G401 (cell line): ENCODE data around the gene SURF1. TPM values are rescaled to one million over a fixed set of nuclear protein-coding genes. Genes with fewer than 3 reads are reported as not detected.
"Not testable (repeated sequence)": the region's sequence is repeated elsewhere in the genome, so short reads cannot be mapped to it uniquely, and the experiment has no call there.

Experiments used
- DNase-seq: peaks from one replicate; pipeline ENCODE4 v3.0.0-alpha.2; 2015; ENCODE audit warnings: low spot score
- in situ Hi-C: cut with HindIII; loops from 2 replicates; pipeline ENCODE4 v1.10.0; 2016; ENCODE audit warnings: low sequenced_read_pairs, mixed read lengths
- total RNA-seq: library from RNA; depleted of rRNA; stranded (reverse); fragments of >200 nt; shearing (Covaris generic); gene quantifications from 2 replicates; pipeline ENCODE4 v1.2.3, GENCODE V29; 2014

The SURF1 gene
- total RNA-seq, 1 experiment from 2014 or later, result 33.8 TPM

DNA sequence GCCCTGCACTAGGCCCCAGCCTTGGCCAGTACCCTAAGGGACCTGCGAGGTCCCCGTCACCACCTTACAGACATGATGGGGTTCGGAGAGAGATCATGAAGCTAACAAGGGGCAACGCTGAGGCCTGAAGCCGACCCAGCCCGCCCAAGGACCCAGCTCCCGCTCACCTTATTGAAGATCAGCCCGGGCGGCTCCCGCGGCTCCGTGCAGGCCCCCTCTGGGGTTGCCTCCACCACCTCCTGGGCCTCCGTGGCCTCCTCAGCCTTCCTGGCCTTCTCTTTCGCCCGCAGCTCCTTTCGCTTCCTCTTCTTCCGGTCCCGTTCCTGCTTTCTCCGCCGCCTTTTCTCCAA is 23.9 kb downstream of the SURF1 start:
- DNase-seq, result no peak
- in situ Hi-C loops, result no loop called here

DNA sequence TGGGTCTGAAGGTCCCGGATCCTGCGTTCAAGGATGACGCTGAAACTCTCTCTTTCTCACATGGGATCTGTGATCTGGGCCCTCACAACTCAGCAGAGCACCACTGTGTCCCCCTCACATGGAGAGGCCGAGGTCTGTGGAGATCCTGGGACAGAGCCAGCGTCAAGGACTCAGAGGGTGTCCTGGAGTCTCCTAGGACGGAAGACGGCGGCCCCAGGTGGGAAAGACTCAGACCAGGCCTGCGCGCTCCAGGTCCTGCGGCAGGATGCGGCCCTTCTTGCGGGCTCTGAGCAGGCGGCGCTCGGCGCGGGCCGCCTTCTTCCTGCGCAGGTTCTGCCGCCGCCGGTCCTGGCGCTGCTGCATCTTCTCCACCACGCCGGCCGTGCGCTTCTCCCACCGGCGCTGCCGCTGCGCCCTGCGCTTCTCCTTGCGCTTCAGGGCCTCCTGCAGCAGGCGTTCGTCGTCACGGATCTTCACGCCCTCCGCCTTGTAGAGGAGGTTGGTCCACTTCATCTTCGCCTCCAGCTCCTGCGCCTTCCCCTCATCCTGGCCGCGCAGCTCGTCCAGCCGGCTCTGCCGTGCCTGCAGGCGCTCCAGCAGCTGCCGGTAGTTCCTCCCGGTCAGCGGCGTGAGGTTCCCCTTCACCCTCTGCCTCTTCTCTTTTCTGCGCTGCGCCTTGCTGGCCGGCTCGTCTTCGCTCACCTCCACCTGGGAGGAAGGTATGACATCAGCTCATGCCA is 24.5 kb downstream of the SURF1 start:
- in situ Hi-C loops, result no loop called here
- DNase-seq, result no peak

- DNase-seq, result no peak
- in situ Hi-C loops, result no loop called here
These were observed 25.1 kb downstream of the SURF1 start for GRCh38 chr9:133331221-133331620.

DNA sequence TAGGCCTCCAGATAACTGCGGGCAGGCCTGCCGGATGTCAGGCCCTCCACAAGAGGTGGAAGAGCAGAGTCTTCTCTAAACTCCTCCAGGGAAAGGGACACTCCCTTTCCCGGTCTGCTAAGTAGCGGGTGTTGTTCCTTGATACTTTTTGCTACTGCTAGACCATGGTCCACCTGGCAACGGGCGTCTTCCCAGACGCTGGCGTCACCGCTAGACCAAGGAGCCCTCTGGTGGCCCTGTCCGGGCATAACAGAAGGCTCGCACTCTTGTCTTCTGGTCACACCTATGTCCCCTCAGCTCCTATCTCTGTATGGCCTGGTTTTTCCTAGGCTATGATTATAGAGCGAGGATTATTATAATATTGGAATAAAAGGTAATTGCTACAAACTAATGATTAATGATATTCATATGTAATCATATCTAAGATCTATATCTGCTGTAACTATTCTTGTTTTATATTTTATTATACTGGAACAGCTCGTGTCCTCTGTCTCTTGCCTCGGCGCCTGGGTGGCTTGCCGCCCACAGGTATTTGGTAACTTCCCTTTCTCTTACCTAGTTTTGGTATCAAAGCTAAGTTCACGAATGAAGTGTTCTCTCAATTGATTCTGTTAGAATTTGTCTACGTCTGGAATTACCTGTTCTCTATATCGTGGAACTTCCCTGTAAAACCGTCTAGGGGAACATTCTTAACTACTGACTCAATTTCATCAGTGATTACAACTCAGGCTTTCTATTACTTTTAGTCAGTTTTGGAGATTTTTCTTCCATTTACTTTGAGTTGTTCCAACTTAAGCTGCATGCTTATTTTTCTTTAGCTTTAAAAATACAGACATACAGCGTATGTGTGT is 26.8 kb downstream of the SURF1 start:
- DNase-seq, result peak; percentile 39
- in situ Hi-C loops, result not testable (repeated sequence)

GRCh38 chr9:133327834-133328484 is 28.3 kb downstream of the SURF1 start:
- DNase-seq, result no peak
- in situ Hi-C loops, result no loop called here

- DNase-seq, in situ Hi-C loops: not testable (repeated sequence)
These were observed 29.3 kb downstream of the SURF1 start for GRCh38 chr9:133327021-133327420.

DNA sequence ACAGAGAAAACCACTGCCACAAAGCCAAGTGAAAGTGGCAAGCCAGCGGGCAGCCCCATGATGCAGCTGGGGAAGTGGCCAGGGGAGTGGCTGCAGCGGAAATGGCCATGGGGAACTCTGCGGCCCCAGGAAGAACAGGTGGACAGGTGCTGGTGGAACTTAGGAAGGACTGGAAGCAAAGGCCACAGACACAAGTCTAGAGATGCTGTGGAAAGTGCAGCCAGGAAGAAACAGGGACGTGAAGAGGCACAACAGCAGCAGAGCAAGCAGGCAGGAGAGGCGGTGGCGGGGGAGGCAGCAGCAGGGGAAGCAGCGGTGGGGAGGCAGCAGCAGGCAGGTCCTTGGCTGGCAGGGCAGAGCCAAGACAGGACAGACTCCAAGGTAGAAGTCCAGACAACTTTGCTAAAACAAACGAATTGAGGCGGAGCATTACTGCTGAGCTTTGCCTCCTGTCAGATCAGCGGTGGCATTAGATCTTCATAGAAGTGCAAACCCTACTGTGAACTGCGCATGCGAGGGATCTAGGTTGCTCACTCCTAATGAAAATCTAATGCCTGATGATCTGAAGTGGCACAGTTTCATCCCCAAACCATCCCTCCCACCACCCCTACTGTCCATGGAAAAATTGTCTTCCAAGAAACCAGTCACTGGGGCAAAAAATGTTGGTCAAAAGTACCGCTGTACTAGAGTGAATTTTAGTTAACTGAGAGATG is 32.1 kb downstream of the SURF1 start:
- in situ Hi-C loops, result no loop called here

DNA sequence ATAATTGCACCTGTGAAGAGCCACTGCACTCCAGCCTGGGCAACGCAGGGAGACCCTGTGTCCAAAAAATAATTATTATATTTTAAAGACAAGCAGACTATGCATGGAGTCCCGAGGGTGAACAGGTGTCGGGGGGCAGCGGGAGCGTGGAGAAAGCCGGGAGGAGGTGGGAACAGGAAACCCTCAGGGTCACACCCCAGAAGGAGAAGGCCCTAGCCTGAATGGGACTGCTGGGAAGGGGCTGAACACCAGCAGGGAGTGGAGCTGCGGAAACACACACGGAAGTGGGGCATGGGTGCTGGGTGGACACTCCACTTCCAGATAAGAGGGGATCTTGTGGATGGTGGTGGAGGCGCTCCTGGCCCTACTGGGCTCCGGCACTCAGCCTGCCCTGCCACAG is 33.1 kb downstream of the SURF1 start:
- no peak for DNase-seq
- in situ Hi-C loops, result no loop called here

More for the DNA sequence above, 32.1 kb downstream of the SURF1 start:
- DNase-seq, result no peak

- in situ Hi-C loops, result no loop called here
These were observed 33.6 kb downstream of the SURF1 start for GRCh38 chr9:133322701-133323100.

GRCh38 chr9:133321411-133321935 is 34.8 kb downstream of the SURF1 start:
- DNase-seq, result no peak
- in situ Hi-C loops, result no loop called here

More at GRCh38 chr9:133322701-133323100, 33.6 kb downstream of the SURF1 start:
- no peak for DNase-seq

- no peak for DNase-seq
- in situ Hi-C loops, result no loop called here
These were observed 35.8 kb downstream of the SURF1 start for GRCh38 chr9:133320421-133320881.

GRCh38 chr9:133317551-133317950 is 38.7 kb downstream of the SURF1 start:
- DNase-seq, in situ Hi-C loops: not testable (repeated sequence)

GRCh38 chr9:133315997-133316396 is 40.3 kb downstream of the SURF1 start:
- DNase-seq, result no peak
- in situ Hi-C loops, result no loop called here

DNA sequence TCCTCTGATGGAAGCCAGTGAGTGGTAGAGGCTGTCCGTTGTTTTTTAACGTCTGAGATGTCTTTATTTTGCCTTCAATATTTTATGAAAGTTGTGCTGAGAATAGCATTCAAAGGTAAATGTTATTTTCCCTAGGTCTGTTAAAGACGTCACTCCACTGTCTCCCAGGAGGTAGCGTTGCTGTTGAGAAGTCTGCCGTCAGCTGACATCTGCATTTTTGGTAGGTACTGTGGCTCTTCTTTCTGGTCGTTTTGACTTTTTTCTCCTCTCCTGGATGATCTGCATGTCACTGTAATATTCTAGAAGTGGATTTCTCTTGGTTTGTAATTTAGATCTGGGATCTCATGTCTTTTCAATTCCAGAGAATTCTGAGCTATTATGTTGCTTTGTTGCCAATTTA is 46.7 kb downstream of the SURF1 start:
- in situ Hi-C loops, result no loop called here
- no peak for DNase-seq

GRCh38 chr9:133307301-133307700 is 49.0 kb downstream of the SURF1 start:
- no peak for DNase-seq
- in situ Hi-C loops, result no loop called here

GRCh38 chr9:133306242-133307204 is 49.8 kb downstream of the SURF1 start:
- in situ Hi-C loops, result no loop called here
- peak; percentile 51 for DNase-seq

DNA sequence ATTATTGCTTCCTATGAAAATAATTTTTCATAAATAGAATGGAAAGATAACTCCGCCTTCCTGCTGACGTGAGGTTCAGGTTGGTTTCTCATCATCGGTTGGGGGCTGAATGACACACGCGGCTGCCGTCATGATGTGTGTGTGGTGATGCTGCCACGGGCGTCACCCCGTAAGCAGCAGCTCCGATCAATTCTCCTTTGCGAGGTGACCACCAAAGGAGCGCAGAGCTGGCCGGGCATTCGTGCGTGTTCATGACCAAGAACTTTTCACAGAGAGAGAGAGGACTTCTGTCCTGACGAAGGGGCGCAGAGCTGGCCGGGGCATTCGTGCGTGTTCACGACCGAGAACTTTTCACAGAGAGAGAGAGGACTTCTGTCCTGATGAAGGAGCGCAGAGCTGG is 50.6 kb downstream of the SURF1 start:
- in situ Hi-C loops, result no loop called here
- DNase-seq, result no peak
